ENCODE results near the gene NCK1. TPM values are rescaled to one million over a fixed set of nuclear protein-coding genes. Genes with fewer than 3 reads are reported as not detected.

The NCK1 gene
- total RNA-seq, 2 donors from 2014 or later: 33.8 to 72.3 TPM

- DNase-seq: no peak
- no peak for TF ChIP-seq CTCF (IDR thresholded peaks at IDR 0.05)
- H3K27ac ChIP-seq: peak overlapping the region; percentile 1
These were observed 71.2 kb downstream of the NCK1 start for GRCh38 chr3:136932978-136933772.

GRCh38 chr3:136937175-136937574 lies 75.2 kb downstream of the NCK1 start:
- Histone ChIP-seq H3K36me3 (no peaks in the 10 kb centered on the region), H3K9me3 (no peaks in the 10 kb centered on the region), H3K27ac (no peak overlapping the region), H3K4me1 (peaks cover 7% of the 10 kb centered on the region), H3K9ac (ENCODE audit: low read depth in 2 of 2, low read length in 2 of 2) (no peak overlapping the region), H3K4me3 (no peak overlapping the region), H3K27me3 (no peaks in the 10 kb centered on the region)
- no peak for TF ChIP-seq CTCF (IDR thresholded peaks at IDR 0.05)
- intact Hi-C loops (cut with DNase I): no loop called here
- no peak for DNase-seq

More at GRCh38 chr3:136932978-136933772, 71.2 kb downstream of the NCK1 start:
- no peaks in the 10 kb centered on the region for H3K9me3 ChIP-seq
- no peaks in the 10 kb centered on the region for H3K36me3 ChIP-seq
- peaks cover 11% of the 10 kb centered on the region for H3K4me1 ChIP-seq
- H3K4me3 ChIP-seq: no peak overlapping the region
- H3K9ac ChIP-seq (ENCODE audit: low read depth in 2 of 2, low read length in 2 of 2): no peak overlapping the region
- H3K27me3 ChIP-seq: no peaks in the 10 kb centered on the region
- intact Hi-C loops (cut with DNase I): no loop called here

GRCh38 chr3:136937851-136938250 lies 75.8 kb downstream of the NCK1 start:
- Histone ChIP-seq H3K4me1 (peaks cover 6% of the 10 kb centered on the region), H3K27me3 (no peaks in the 10 kb centered on the region), H3K27ac (no peak overlapping the region), H3K4me3 (no peak overlapping the region), H3K36me3 (no peaks in the 10 kb centered on the region), H3K9me3 (no peaks in the 10 kb centered on the region), H3K9ac (ENCODE audit: low read depth in 2 of 2, low read length in 2 of 2) (no peak overlapping the region)
- intact Hi-C loops (cut with DNase I): no loop called here
- no peak for DNase-seq
- no peak for TF ChIP-seq CTCF (IDR thresholded peaks at IDR 0.05)

- no peak for TF ChIP-seq CTCF (IDR thresholded peaks at IDR 0.05)
- no peak overlapping the region for H3K9ac ChIP-seq (ENCODE audit: low read depth in 2 of 2, low read length in 2 of 2)
- no peak overlapping the region for H3K4me3 ChIP-seq
- intact Hi-C loops (cut with DNase I): no loop called here
- peaks cover 2% of the 10 kb centered on the region for H3K4me1 ChIP-seq
- no peak overlapping the region for H3K27ac ChIP-seq
- no peaks in the 10 kb centered on the region for H3K9me3 ChIP-seq
- H3K36me3 ChIP-seq: no peaks in the 10 kb centered on the region
- DNase-seq: no peak
- no peaks in the 10 kb centered on the region for H3K27me3 ChIP-seq
These were observed 76.3 kb downstream of the NCK1 start for GRCh38 chr3:136938334-136938733.

- no peak for TF ChIP-seq CTCF (IDR thresholded peaks at IDR 0.05)
- no peak overlapping the region for H3K4me3 ChIP-seq
- no peaks in the 10 kb centered on the region for H3K9me3 ChIP-seq
- DNase-seq: no peak
- H3K9ac ChIP-seq (ENCODE audit: low read depth in 2 of 2, low read length in 2 of 2): no peak overlapping the region
- no peaks in the 10 kb centered on the region for H3K4me1 ChIP-seq
- intact Hi-C loops (cut with DNase I): no loop called here
- no peak overlapping the region for H3K27ac ChIP-seq
- no peaks in the 10 kb centered on the region for H3K27me3 ChIP-seq
- H3K36me3 ChIP-seq: no peaks in the 10 kb centered on the region
These were observed 77.5 kb downstream of the NCK1 start for GRCh38 chr3:136939489-136939888.

Data from colonic mucosa (tissue), 4 donors.